Suprapubic skin (tissue), 4 donors: ENCODE results near the gene RCHY1.

ENCODE experiments used
- EP300 ChIP-seq: sonication (generic); formaldehyde crosslinking; IDR thresholded peaks from one replicate; pipeline ENCODE4 v1.6.1; 2017; ENCODE audit warnings: antibody characterized with exemption
- POLR2A ChIP-seq, 2 donors: fragments of 450-650 bp; IDR thresholded peaks; one replicate each; pipeline ENCODE4 v1.6.1; 2017; ENCODE audit warnings: antibody characterized with exemption in 2 of 2, mild to moderate bottlenecking in 2 of 2, moderate library complexity in 2 of 2
- POLR2AphosphoS5 ChIP-seq, 3 donors: sonication (generic); formaldehyde crosslinking; IDR thresholded peaks; one replicate each; pipeline ENCODE4 v1.6.1; 2017; ENCODE audit warnings: antibody characterized with exemption in 3 of 3
- TF ChIP-seq, protein P1 (sequence below), 2 donors: fragments of 200-600 bp in 1 of 2; fragments of 450-650 bp in 1 of 2; sonication (generic) in 1 of 2; IDR thresholded peaks; one replicate each; pipeline ENCODE4 v1.5.1; 2016 to 2019; ENCODE audit warnings: antibody characterized with exemption in 2 of 2, mild to moderate bottlenecking in 1 of 2, moderate library complexity in 1 of 2

DNA sequence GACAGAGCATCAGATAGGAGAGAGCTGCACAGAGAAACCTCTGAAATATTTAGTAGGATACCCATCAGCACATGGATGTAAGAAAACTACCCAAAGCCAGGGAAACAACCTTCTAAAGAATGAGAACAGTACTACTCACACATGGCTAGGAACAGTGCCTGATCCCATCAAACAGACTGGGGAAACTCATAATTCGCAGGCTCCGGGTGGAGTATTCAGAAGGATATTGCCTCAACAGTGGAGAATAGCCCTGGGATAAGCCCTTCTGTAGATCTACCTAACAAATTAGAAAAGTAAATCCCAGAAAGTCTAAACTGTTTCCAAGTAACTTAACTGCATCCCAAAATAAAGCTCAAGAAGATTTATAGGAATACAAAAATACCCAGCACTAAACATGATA lies 17.8 kb downstream of the RCHY1 start:
- TF ChIP-seq, protein P1, sequence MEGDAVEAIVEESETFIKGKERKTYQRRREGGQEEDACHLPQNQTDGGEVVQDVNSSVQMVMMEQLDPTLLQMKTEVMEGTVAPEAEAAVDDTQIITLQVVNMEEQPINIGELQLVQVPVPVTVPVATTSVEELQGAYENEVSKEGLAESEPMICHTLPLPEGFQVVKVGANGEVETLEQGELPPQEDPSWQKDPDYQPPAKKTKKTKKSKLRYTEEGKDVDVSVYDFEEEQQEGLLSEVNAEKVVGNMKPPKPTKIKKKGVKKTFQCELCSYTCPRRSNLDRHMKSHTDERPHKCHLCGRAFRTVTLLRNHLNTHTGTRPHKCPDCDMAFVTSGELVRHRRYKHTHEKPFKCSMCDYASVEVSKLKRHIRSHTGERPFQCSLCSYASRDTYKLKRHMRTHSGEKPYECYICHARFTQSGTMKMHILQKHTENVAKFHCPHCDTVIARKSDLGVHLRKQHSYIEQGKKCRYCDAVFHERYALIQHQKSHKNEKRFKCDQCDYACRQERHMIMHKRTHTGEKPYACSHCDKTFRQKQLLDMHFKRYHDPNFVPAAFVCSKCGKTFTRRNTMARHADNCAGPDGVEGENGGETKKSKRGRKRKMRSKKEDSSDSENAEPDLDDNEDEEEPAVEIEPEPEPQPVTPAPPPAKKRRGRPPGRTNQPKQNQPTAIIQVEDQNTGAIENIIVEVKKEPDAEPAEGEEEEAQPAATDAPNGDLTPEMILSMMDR (IDR thresholded peaks at IDR 0.05), result no peak
- TF ChIP-seq POLR2A (IDR thresholded peaks at IDR 0.05) (no peak), EP300 (no peak), POLR2AphosphoS5 (IDR thresholded peaks at IDR 0.05) (no peak)
